ENCODE data around the gene HNRNPK. TPM values are rescaled to one million over a fixed set of nuclear protein-coding genes. Genes with fewer than 3 reads are reported as not detected.

Gene HNRNPK
- total RNA-seq, 2 donors from 2014 or later = 447 to 480 TPM

DNA sequence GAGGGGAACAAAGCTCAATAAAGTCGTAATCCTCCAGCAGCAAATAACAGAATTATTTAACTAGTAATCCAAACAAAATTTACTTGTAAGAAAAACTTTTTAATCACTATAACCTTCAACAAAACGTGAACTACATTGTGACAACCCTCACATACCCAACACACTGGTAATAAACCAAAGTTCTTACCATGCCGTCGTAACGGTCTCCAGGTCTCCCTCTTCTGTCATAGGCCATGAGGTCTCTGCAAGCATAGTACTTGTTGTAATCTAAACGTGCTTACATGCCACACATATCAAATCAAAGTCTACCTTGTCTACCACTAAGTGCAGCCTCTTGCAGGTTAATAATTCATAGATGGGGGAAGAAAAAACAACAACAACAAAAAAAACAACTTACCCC is 8.5 kb downstream of the HNRNPK start:
- 68% methylated on average over 6 of the region's 6 CpGs for WGBS
- Histone ChIP-seq H3K27me3 (replicated peaks; ENCODE audit: insufficient read depth) (no peaks in the 10 kb centered on the region), H3K27ac (no peak overlapping the region), H3K4me1 (replicated peaks) (no peaks in the 10 kb centered on the region), H3K9me3 (no peaks in the 10 kb centered on the region), H3K4me3 (no peak overlapping the region), H3K36me3 (peaks cover 11 to 45% of the 10 kb centered on the region in 2 donors)
- intact Hi-C loops (cut with DNase I) = no loop called here
- no peak for DNase-seq (ENCODE audit: low spot score)
- TF ChIP-seq POLR2AphosphoS5 (IDR thresholded peaks at IDR 0.05) (no peak), POLR2A (IDR thresholded peaks at IDR 0.05) (no peak), CTCF (IDR thresholded peaks at IDR 0.05) (no peak)

- H3K36me3 ChIP-seq = peaks cover 11 to 38% of the 10 kb centered on the region in 2 donors
- no peaks in the 10 kb centered on the region for H3K4me1 ChIP-seq (replicated peaks)
- no peak overlapping the region for H3K4me3 ChIP-seq
- no peaks in the 10 kb centered on the region for H3K27me3 ChIP-seq (replicated peaks; ENCODE audit: insufficient read depth)
- no peaks in the 10 kb centered on the region for H3K9me3 ChIP-seq
- no peak for TF ChIP-seq POLR2A (IDR thresholded peaks at IDR 0.05)
- TF ChIP-seq POLR2AphosphoS5 (IDR thresholded peaks at IDR 0.05) = no peak
- TF ChIP-seq CTCF (IDR thresholded peaks at IDR 0.05) = no peak
- intact Hi-C loops (cut with DNase I) = no loop called here
- WGBS = 86% methylated on average over 3 of the region's 3 CpGs
- no peak overlapping the region for H3K27ac ChIP-seq
- DNase-seq (ENCODE audit: low spot score) = no peak
These were observed 10.4 kb downstream of the HNRNPK start for GRCh38 chr9:83969602-83970001.

DNA sequence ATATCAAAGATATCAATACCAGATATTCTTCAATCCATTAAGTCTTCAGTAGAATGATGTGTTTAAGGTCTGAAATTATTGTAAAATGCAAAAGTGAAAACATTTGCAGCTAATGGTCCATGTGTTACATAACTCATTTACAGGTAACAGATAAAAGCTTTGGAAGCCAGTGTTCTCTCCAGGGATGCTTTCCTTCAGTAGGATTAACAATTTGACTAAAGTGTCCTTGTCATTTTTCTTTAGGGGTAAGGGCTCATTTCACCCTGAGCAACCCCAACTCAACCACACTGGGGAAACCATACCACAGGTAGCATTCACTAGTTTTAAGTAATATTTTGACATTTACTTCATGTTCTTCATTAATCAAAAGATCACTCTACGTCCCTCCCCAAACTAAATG is 12.9 kb downstream of the HNRNPK start:
- intact Hi-C loops (cut with DNase I) = no loop called here

DNA sequence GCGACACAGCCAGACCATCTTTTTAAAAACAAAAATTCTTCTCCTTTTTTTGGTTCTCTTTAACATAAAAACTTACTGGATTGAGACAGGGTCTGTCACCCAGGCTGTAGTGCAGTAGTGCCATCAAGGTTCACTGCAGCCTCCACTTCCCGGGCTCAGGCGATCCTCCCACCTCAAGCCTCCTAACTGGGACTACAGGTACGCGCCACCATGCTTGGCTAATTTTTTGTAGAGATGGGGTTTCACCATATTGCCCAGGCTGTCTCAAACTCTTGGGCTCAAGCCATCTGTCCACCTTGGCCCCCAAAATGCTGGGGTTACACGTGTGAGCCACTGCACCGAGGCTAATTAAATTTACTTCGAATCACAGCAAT is 13.8 kb downstream of the HNRNPK start:
- no peaks in the 10 kb centered on the region for H3K4me1 ChIP-seq (replicated peaks)
- no peak overlapping the region for H3K27ac ChIP-seq
- TF ChIP-seq POLR2A (IDR thresholded peaks at IDR 0.05) (no peak), CTCF (IDR thresholded peaks at IDR 0.05) (no peak), POLR2AphosphoS5 (IDR thresholded peaks at IDR 0.05) (no peak)
- WGBS = 82% methylated on average over 8 of the region's 8 CpGs
- H3K27me3 ChIP-seq (replicated peaks; ENCODE audit: insufficient read depth) = no peaks in the 10 kb centered on the region
- DNase-seq (ENCODE audit: low spot score) = no peak
- intact Hi-C loops (cut with DNase I) = no loop called here
- H3K36me3 ChIP-seq = peaks cover 0 to 19% of the 10 kb centered on the region in 2 donors
- no peak overlapping the region for H3K4me3 ChIP-seq
- no peaks in the 10 kb centered on the region for H3K9me3 ChIP-seq

More for the DNA sequence above, 12.9 kb downstream of the HNRNPK start:
- TF ChIP-seq POLR2AphosphoS5 (IDR thresholded peaks at IDR 0.05) = no peak
- no peak for TF ChIP-seq CTCF (IDR thresholded peaks at IDR 0.05)
- Histone ChIP-seq H3K9me3 (no peaks in the 10 kb centered on the region), H3K27me3 (replicated peaks; ENCODE audit: insufficient read depth) (no peaks in the 10 kb centered on the region), H3K27ac (no peak overlapping the region), H3K36me3 (peaks cover 3 to 20% of the 10 kb centered on the region in 2 donors), H3K4me1 (replicated peaks) (no peaks in the 10 kb centered on the region), H3K4me3 (no peak overlapping the region)
- DNase-seq (ENCODE audit: low spot score) = no peak
- WGBS = 82% methylated on average over 1 of the region's 1 CpG

DNA sequence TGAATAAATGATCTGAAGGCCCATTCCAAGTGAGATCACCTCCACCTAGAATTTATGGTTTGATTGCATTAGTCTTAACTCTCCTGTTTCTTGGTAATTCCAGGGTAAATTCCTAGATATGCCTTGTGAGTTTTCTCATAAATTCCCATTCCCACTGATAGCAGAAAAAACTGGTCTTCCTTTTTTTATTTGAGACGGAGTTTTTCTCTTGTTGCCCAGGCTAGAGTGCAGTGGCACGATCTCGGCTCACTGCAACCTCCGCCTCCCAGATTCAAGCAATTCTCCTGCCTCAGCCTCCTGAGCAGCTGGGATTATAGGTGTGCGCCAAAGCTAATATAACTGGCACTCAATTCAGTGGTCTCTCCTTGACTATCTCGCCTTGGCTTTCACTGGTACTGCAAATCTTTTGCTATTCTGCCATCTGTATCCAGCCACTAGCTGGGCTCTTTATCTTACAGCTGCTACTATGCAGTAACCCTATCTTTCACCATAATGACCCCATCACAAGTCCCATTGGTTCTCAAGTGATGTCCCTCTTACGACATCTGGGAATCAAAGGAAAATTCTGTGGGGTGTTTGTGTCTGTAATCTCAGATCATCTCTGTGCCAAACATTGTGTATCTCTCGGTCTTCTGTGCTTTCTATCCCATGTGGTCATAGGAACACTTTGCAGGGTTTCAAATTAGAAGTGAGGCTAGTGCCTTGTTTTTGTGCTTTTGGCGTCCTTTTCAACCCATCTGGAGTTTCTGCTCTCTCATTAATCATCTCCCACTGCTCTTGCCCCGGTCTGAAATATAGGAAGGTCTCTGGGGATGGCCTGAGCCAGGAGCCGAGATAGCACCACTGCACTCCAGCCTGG is 14.4 kb downstream of the HNRNPK start:
- no peaks in the 10 kb centered on the region for H3K4me1 ChIP-seq (replicated peaks)
- H3K27me3 ChIP-seq (replicated peaks; ENCODE audit: insufficient read depth) = no peaks in the 10 kb centered on the region
- intact Hi-C loops (cut with DNase I) = no loop called here
- WGBS = 73% methylated on average over 11 of the region's 11 CpGs
- no peak overlapping the region for H3K4me3 ChIP-seq
- H3K9me3 ChIP-seq = no peaks in the 10 kb centered on the region
- no peak overlapping the region for H3K27ac ChIP-seq
- no peak for DNase-seq (ENCODE audit: low spot score)
- H3K36me3 ChIP-seq = peaks cover 0 to 14% of the 10 kb centered on the region in 2 donors
- TF ChIP-seq POLR2A (IDR thresholded peaks at IDR 0.05) (no peak), CTCF (IDR thresholded peaks at IDR 0.05) (no peak), POLR2AphosphoS5 (IDR thresholded peaks at IDR 0.05) (no peak)
